Activated naive CD4-positive, alpha-beta T cell treated with Interleukin-2 at 50 U/mL for 16 hours (primary cell): ENCODE data around the gene BCAS3.

Experiments used
- DNase-seq: peaks from one replicate; pipeline ENCODE4 v3.0.0-alpha.2; 2020

Gene BCAS3

GRCh38 chr17:61208301-61209105 is 530.9 kb downstream of the BCAS3 start:
- DNase-seq: no peak

- DNase-seq: no peak
Observed at GRCh38 chr17:61209106-61209439, 531.4 kb downstream of the BCAS3 start.

- DNase-seq: no peak
Observed at GRCh38 chr17:61209525-61209924, 531.9 kb downstream of the BCAS3 start.

GRCh38 chr17:61211236-61211635 is 533.6 kb downstream of the BCAS3 start:
- no peak for DNase-seq

- no peak for DNase-seq
Observed at GRCh38 chr17:61212655-61213054, 535.0 kb downstream of the BCAS3 start.

GRCh38 chr17:61214753-61215152 is 537.1 kb downstream of the BCAS3 start:
- DNase-seq: no peak

- no peak for DNase-seq
Observed at GRCh38 chr17:61216066-61216465, 538.4 kb downstream of the BCAS3 start.

- no peak for DNase-seq
Observed at GRCh38 chr17:61217878-61218437, 540.3 kb downstream of the BCAS3 start.

- no peak for DNase-seq
Observed at GRCh38 chr17:61218438-61218837, 540.8 kb downstream of the BCAS3 start.

GRCh38 chr17:61219460-61219859 is 541.8 kb downstream of the BCAS3 start:
- no peak for DNase-seq

- no peak for DNase-seq
Observed at GRCh38 chr17:61221181-61221580, 543.5 kb downstream of the BCAS3 start.

- DNase-seq: no peak
Observed at GRCh38 chr17:61221597-61222471, 544.2 kb downstream of the BCAS3 start.

GRCh38 chr17:61223725-61224124 is 546.1 kb downstream of the BCAS3 start:
- no peak for DNase-seq

- no peak for DNase-seq
Observed at GRCh38 chr17:61225178-61225882, 547.7 kb downstream of the BCAS3 start.

- no peak for DNase-seq
Observed at GRCh38 chr17:61227866-61228265, 550.2 kb downstream of the BCAS3 start.

GRCh38 chr17:61230461-61230860 is 552.8 kb downstream of the BCAS3 start:
- no peak for DNase-seq

- DNase-seq: no peak
Observed at GRCh38 chr17:61230972-61231820, 553.5 kb downstream of the BCAS3 start.

- no peak for DNase-seq
Observed at GRCh38 chr17:61232871-61233270, 555.2 kb downstream of the BCAS3 start.

- DNase-seq: no peak
Observed at GRCh38 chr17:61233991-61234750, 556.5 kb downstream of the BCAS3 start.

GRCh38 chr17:61235001-61235826 is 557.6 kb downstream of the BCAS3 start:
- DNase-seq: no peak

GRCh38 chr17:61235827-61236197 is 558.2 kb downstream of the BCAS3 start:
- no peak for DNase-seq
